GM12891 (cell line): Measurements from ENCODE around the gene RNF186.

ENCODE experiments used
- POLR2A ChIP-seq: IDR thresholded peaks from 2 replicates; pipeline ENCODE4 v1.6.1; 2011; ENCODE audit warnings: low read depth, low read length, control low read depth
- POLR2AphosphoS5 ChIP-seq: IDR thresholded peaks from 2 replicates; pipeline ENCODE4 v1.6.1; 2011; ENCODE audit warnings: low read depth, low read length, control low read depth
- SPI1 ChIP-seq: IDR thresholded peaks from 2 replicates; pipeline ENCODE4 v1.6.1; 2011; ENCODE audit warnings: low read depth, low read length, control low read depth
- TAF1 ChIP-seq: IDR thresholded peaks from 2 replicates; pipeline ENCODE4 v1.6.1; 2011; ENCODE audit warnings: low read depth, low read length, control low read depth

GRCh38 chr1:19861034-19861433 lies 46.0 kb upstream of the RNF186 start:
- TF ChIP-seq POLR2A (no peak), POLR2AphosphoS5 (no peak), TAF1 (no peak), SPI1 (no peak)
